ENCODE data around the gene HPX. TPM values are rescaled to one million over a fixed set of nuclear protein-coding genes. Genes with fewer than 3 reads are reported as not detected.

The HPX gene, protein sequence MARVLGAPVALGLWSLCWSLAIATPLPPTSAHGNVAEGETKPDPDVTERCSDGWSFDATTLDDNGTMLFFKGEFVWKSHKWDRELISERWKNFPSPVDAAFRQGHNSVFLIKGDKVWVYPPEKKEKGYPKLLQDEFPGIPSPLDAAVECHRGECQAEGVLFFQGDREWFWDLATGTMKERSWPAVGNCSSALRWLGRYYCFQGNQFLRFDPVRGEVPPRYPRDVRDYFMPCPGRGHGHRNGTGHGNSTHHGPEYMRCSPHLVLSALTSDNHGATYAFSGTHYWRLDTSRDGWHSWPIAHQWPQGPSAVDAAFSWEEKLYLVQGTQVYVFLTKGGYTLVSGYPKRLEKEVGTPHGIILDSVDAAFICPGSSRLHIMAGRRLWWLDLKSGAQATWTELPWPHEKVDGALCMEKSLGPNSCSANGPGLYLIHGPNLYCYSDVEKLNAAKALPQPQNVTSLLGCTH
- total RNA-seq, result 0.35 TPM
- long read RNA-seq, result 0 reads

DNA sequence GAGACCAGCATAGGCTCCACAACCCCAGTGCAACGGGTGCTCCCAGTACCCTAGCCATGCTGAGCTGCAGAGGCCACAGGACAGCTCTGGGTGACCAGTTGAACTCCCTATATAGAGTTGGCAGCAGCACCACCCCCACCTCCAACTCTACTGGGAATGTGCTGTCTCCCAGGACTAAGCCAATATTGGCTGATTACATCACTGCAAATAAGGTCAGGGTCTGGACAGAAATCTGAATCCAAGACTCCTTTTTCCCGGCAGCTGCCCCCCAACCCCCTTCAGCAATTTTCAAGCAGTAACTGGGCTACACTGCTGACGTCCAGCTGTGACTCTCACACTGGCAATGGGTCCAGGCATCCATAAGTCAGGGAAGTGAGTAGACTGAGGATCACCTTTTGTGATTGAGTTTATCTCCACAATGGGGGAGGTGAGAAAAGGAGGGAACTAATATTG, at the start of gene HPX:
TSS of gene HPX (minus strand) at position 82 of the 453 bp plus-strand sequence. CDS start at position 58, 24 bp downstream.
- ATAC-seq (ENCODE audit: poor library complexity) (no peak), DNase-seq (no peak)
- intact Hi-C loops (cut with DNase I), result loop anchor here (5.0 kb wide), 1 partner anchor 59 kb away; no protein-coding TSS in a partner anchor

DNA sequence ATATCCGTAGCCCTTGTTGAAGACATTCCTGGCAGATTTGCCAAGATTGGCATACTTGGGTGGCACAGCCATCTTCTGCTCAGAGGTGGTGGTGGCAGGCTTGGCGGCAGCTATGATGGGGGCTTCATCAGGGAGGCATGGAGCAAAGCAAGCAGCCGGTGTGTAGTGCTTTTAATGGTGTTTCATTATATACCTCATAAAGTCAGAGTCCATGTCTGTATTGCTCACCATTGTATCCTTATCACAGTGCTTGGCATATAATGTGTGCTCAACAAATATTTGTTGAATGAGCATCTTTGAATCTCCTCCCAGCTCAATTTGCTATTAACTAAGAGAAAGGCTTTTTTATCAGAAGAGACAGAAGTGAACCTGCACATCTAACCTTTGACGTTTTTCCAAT, 48.5 kb upstream of the HPX start:
- intact Hi-C loops (cut with DNase I), result no loop called here
- no peak for ATAC-seq (ENCODE audit: poor library complexity)
- no peak for DNase-seq

DNA sequence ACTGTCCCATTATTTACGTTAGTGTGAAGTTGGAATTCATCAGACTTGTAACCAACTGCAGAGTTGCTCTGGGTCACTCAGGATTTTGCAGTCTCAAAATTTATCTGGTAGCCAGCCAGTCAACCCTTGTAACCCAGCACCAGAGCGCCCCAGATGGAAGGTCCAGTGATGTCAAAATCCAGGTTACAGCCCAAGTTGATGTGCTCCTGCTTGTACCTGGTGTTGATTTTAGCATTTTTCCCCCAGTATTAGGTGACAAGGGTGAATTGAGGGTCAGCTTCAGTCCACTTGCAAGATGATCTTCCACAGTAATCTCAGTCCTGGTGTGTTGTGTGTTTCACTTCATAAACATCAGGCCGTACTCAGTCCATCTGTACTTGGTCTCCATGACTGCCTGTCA, 48.0 kb upstream of the HPX start:
- DNase-seq (no peak), ATAC-seq (ENCODE audit: poor library complexity) (no peak)
- intact Hi-C loops (cut with DNase I), result no loop called here

DNA sequence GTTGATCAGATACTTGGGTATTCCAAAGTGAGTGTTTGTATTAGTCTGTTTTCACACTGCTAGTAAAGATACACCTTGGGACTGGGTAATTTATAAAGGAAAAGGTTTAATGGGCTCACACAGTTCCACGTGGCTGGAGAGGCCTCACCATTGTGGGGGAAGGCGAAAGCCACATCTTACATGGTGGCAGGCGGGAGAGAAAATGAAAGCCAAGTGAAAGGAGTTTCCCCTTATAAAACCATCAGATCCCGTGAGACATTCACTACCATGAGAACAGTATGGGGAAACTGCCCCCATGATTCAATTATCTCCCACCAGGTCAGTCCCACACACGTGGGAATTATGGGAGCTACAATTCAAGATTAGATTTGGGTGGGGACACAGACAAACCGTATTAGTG, 47.6 kb upstream of the HPX start:
- no peak for DNase-seq
- intact Hi-C loops (cut with DNase I), result no loop called here
- ATAC-seq (ENCODE audit: poor library complexity), result no peak

DNA sequence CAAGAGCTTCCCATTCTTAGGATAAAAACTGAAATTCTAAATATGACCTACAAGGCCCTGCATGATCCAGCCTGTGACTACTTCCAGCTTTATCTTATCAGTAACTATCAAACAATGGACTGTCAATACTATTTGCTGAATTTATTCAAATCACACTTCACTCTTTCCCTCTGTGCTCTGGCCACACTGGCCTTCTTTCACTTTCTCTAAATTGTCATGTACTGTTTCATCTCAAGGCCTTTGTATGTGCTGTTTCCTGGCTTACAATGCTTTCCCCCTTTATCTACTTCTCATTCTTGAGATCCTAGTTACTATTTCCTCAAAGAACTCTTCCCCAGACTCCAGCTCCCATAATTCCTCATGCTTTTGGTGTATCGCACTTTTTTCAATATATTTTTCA, 46.2 kb upstream of the HPX start:
- intact Hi-C loops (cut with DNase I), result no loop called here
- ATAC-seq (ENCODE audit: poor library complexity) (no peak), DNase-seq (no peak)

DNA sequence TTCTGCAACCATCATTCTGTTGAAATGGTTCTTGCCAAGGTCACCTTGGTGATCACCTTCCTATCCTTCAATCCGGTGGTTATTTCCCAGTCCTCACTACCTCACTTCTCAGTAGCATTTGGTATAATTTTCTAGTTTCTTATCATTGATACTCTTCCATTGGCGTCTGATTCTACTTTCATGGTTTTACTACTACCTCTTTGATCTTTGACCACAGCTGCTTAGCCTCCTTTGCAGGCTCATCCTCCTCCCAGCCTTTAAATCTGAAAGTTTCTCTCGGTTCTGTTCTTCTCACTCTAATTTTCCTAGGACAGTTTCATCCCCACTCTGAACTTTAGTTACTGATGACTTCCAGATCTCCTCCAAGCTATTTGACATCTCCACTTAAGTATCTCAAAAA, 45.5 kb upstream of the HPX start:
- DNase-seq (no peak), ATAC-seq (ENCODE audit: poor library complexity) (no peak)
- intact Hi-C loops (cut with DNase I), result no loop called here

DNA sequence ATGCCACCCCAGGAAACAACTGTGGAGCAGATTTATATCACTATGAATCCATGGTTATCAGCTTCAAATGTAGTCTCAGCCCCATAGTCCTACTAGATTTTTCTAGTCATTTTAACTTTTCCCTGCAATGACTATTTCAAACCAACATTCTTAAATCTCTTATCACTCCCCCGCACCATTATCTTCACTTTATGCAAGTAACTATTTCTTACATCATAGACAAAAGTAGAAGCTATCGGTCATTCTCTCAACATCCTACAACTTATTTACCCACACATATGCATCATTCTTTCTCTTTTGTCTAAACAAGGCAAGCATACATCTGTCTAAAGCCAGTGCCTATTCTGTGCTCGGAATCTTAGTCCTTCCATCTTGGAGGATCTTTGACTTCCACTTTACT, 44.9 kb upstream of the HPX start:
- no peak for ATAC-seq (ENCODE audit: poor library complexity)
- intact Hi-C loops (cut with DNase I), result no loop called here

DNA sequence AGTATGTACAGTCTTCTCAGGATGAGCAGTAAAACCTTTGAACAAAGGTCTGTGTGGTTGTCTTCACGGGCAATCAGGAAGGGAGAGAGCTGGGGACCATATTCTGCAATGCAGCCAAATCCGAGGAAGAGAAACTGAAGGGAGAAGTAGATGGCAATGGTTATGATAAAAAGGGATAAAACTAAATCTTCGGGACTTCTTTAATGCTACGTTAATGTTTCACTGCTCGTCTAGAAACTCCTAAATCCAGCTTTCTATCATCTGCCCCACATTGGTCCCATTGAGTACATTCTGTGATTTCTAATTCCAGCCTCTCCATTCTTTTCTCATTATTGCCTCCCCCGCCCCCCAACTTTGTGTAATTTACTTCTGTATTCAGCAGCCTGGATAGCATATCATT, 42.2 kb upstream of the HPX start:
- DNase-seq (no peak), ATAC-seq (ENCODE audit: poor library complexity) (no peak)
- intact Hi-C loops (cut with DNase I), result no loop called here

More for the DNA sequence above, 44.9 kb upstream of the HPX start:
- no peak for DNase-seq

DNA sequence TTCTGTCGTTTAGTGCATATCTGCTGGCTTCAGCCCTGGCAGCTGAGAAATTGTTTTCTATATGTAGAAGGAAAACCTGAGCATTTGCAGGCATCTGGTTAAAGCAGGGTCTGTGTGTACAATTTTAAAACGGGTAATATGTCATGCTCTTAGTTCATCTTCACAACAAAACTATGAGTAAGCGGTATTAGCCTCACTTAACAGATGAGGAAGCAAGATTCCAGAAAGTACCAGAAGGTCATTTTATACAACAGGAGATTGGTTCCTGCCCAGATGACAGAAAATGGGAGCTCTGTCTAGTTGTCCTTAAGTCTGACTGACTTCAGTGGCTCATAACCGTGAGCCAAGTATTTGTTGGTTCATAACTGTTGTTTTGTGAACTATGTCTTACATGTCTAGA, 41.7 kb upstream of the HPX start:
- intact Hi-C loops (cut with DNase I), result no loop called here
- DNase-seq, result no peak
- ATAC-seq (ENCODE audit: poor library complexity), result no peak

DNA sequence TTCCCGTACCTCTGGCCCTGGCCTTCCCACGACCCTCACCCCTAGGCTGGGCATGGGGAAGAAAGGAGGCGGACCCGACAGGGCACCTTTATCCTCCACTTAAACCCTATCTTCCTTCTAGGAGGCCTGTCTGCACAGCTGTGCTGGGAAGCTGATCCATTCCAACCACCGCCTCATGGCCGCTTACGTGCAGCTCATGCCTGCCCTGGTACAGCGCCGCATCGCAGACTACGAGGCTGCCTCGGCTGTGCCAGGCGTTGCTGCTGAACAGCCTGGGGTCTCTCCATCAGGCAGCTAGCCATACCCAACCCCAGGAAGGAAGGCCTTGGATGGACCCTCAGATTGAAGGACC, 41.1 kb upstream of the HPX start:
- ATAC-seq (ENCODE audit: poor library complexity) (no peak), DNase-seq (no peak)
- intact Hi-C loops (cut with DNase I), result no loop called here

DNA sequence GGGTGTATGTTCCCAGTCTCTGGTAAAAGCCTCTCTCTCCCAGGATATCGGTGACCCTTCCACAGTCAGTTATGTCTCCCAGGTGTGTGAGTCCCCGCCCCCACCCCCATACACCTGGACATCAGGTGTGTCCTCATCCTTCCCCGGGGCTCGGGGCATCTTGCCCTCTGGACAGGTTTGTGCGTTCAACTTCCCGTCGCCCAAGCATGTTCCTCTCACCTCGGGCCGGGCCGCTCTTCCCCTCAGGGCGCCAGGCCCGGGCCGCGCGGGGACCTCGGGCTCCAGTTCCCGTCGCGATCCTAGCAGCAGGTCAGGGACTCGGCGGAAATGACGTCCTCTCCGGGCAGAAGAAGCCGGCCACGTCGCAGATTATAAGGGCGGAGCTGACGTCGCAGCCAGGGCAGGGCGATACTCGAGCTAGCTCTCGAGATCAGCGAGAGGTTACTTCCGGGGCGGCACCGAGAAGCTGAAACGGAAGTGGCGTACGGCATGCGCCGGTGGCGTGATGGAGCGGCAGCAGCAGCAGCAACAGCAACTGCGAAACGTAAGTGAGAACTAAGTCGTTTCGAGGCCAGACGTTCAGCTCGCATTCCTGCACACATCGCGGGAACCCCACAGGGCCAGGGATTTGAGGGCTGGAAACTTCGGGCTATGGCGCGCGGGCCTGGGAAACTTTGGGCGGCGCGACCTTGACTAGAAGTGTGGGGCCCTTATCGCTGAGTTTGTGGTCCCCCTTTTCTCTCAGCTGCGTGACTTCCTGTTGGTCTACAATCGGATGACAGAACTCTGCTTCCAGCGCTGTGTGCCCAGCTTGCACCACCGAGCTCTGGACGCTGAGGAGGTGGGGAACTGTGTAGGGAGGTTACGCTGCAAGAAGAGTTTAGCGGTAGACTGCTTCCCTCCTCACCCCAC, 40.5 kb upstream of the HPX start, which contains the start of the genes ARFIP2 and TIMM10B:
TSS of gene ARFIP2 (minus strand) at position 320 of the 912 bp plus-strand sequence. CDS start 910 bp downstream, outside the sequence.
TSS of gene TIMM10B (plus strand) at position 490 of the 912 bp plus-strand sequence. CDS start at position 506, 16 bp downstream.
- DNase-seq (peak; percentile 100), ATAC-seq (ENCODE audit: poor library complexity) (peak; percentile 99)
- intact Hi-C loops (cut with DNase I), result no loop called here

DNA sequence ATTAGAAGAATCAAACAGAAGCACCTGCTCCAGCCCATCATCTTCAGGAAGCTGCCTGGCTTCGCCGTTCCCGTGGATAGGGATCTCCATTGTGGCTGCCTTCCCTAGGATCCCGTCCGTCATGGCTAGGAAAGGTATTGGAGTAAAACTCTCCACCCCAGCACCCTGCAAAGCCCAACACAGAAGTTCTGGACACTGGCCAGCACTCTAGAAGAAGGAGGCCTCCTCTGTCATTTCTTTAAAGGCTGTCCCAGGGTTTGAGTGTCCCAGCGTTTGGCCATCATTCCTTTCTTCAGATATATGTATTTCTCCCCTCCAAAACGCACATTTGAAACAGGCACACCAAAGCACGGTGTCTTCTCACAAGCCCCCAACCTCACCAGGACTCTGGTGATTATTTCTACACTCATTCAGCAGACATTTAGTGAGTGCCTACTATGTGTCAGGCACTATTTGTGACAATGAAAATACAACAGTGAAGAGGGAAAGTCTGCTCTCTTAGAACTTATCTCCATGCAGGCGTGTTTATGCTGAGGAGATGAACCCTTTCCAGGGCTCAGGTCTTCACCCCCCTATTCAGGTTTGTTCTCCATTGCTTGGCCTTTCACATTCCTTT, 39.6 kb upstream of the HPX start:
- DNase-seq, result no peak

DNA sequence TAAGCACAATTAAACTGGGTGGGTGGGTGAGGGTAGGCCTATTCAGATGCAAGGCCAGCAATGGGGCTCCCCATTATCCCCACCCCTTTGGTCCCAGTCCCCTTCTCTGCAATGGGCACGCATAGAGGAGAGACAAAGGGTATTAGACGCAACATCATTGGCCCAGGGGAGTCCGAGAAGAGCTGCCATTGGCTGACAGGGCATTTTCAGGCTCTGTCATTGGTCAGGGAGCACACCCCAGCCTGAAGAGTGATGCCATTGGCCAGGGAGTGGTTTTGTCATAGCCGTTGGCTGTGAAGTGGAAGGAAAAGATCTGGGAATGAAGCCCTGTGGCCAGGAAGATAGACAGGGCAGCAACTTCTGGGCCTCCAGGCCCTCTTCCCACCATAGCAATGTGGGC, 35.8 kb upstream of the HPX start:
- DNase-seq, result no peak
- no peak for ATAC-seq (ENCODE audit: poor library complexity)
- intact Hi-C loops (cut with DNase I), result loop anchor here (10.0 kb wide), 1 partner anchor 138 kb away; the partner anchor contains the start of genes TAF10 and TPP1

More for the DNA sequence above, 39.6 kb upstream of the HPX start:
- intact Hi-C loops (cut with DNase I), result no loop called here
- no peak for ATAC-seq (ENCODE audit: poor library complexity)

DNA sequence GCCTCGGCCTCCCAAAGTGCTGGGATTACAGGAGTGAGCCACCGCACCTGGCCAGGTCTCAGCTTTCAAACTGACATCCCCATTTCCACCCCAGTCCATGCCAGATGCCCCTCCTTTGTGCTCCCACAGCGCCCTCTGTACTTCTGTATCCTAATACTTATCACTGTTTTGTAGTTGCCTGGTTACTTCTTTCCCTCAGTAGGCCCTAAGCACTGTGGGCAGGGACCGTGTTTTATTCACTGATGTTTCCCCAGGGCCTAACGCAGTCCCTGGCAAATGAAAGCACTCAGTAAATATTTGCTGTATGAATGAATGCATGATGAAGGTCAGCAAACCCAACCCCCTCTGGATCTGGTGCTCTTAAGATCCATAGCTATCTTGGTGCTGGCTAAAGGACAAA, 35.1 kb upstream of the HPX start:
- ATAC-seq (ENCODE audit: poor library complexity), result no peak
- intact Hi-C loops (cut with DNase I), result loop anchor here (10.0 kb wide), 1 partner anchor 139 kb away; the partner anchor contains the start of genes TAF10 and TPP1
- no peak for DNase-seq

DNA sequence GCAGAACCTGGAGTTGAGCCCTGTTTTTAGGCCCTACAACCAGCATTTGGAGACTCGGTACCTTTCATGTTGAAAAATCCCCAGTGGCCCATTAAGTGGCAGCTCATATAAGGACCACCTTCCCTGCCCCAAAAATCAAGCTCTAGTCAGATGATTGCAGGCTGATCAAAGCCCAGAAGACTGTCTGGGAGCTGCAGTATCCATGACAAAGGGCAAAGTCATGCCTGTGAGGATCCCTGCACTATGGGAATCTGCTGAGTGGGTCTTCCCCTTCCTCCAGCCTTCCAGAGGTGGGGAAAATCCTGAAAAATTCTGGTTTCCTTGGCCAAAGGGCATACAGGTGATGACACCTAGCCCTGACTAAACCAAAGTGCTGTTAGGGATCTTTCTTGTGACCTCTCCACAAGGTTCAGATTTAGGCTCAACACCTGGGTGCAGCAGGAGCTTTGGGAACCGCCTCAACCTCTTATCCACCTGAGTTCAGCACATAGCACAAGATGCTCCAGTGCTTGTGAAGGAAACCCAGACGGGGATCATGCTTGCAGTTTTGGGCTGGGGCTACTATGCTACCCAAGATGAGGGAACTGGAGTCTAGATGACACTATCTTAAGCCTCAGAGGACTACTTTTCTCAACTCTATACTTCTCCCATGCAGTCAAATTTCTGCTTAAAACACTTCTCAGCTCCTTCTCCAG, 34.2 kb upstream of the HPX start:
- intact Hi-C loops (cut with DNase I), result loop anchor here (10.0 kb wide), 1 partner anchor 140 kb away; the partner anchor contains the start of genes TAF10 and TPP1
- ATAC-seq (ENCODE audit: poor library complexity), result no peak
- DNase-seq, result no peak

DNA sequence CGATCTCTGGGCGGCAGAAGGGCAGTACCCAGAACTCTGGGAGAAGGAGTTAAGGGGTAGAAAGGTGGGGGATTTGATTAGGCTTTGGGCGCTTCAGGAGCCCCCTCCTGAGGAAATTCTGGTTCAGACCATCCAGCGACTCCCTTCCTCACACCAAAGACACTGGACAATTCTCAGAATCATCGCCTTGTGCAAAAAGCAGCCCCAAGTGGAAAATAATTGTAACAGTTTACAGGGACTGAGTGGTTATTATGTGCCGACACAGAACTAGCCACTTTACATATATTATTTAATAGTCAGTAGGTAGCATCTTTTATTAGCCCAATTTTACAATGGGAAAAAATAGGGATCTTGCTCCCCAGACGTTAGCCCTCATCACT, 33.6 kb upstream of the HPX start:
- intact Hi-C loops (cut with DNase I), result loop anchor here (10.0 kb wide), 1 partner anchor 140 kb away; the partner anchor contains the start of genes TAF10 and TPP1
- DNase-seq (no peak), ATAC-seq (ENCODE audit: poor library complexity) (no peak)

DNA sequence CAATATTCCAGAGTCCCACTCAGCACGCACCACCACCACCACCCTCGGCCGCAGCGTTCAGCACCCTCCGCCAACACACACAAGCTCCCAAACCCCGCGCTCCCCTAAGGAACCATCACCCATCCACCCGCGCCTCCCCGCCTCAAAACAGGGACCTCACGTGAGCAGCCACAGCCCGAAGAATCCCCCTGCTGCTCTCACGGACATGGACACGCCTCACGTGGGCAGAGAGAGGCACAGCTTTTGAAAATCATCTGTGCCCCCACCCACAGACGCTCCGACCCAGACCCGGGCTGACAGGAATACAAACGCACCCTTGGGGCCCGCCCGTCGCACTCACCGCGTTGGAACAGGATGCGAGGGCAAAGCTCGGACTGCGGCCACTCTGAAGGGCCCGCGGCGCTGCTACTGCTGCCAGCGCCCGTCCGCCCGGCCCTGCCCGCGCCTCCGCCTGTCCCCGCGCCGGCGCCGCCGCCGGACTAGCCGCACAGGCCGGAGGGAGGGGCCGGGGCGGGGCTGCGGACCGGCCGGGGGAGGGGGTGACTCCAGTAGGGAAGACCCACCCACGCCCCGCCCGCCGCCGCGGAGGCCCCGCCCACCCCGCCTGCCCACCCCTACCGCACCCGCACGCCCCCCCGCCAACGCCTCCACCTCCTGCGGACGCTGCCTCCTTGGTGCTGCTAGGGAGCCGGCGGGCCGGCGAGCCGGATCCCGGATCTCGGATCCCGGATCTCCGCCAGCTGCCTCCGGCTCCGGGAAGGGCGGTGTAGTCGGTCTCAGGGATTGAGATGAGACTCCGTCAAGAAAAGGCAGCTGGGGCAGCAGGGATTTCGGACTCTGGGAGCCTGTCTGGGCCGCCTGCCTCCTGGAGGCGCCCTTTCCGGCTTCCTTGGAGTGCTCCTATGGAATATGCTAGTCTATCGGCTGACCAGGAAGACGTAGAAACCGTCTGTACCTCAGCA, 32.9 kb upstream of the HPX start, which contains the start of gene TRIM3:
TSS of gene TRIM3 (minus strand) at position 491 of the 962 bp plus-strand sequence. CDS start 8,246 bp downstream, outside the sequence.
- peak; percentile 94 for ATAC-seq (ENCODE audit: poor library complexity)
- DNase-seq, result peak; percentile 96
- intact Hi-C loops (cut with DNase I), result loop anchor here (10.0 kb wide), 1 partner anchor 141 kb away; the partner anchor contains the start of genes TAF10 and TPP1

Data from Right ventricle myocardium superior (tissue), 1 donor.